GM18858 (cell line): Measurements from ENCODE around the gene FAH.
"Not testable (repeated sequence)": the region's sequence is repeated elsewhere in the genome, so short reads cannot be mapped to it uniquely, and the experiment has no call there.

Source experiments
- ATAC-seq: cut with Tn5 transposase; IDR thresholded peaks from one replicate; pipeline ENCODE4 v1.9.1; 2021; ENCODE audit not compliant: unreplicated experiment

FAH gene

GRCh38 chr15:80151148-80151547 is 1.7 kb upstream of the FAH start:
- no peak for ATAC-seq

- ATAC-seq: no peak
These were observed 1.2 kb upstream of the FAH start for GRCh38 chr15:80151576-80151975.

GRCh38 chr15:80152180-80152895 is 461 bp upstream of the FAH start:
- ATAC-seq: no peak

GRCh38 chr15:80153900-80154299 is 1.1 kb downstream of the FAH start:
- ATAC-seq: no peak

- no peak for ATAC-seq
These were observed 1.5 kb downstream of the FAH start for GRCh38 chr15:80154336-80154735.

GRCh38 chr15:80155001-80155377 is 2.2 kb downstream of the FAH start:
- no peak for ATAC-seq

GRCh38 chr15:80155378-80156175 is 2.8 kb downstream of the FAH start:
- ATAC-seq: not testable (repeated sequence)

GRCh38 chr15:80156176-80156720 is 3.4 kb downstream of the FAH start:
- ATAC-seq: no peak

- ATAC-seq: no peak
These were observed 4.4 kb downstream of the FAH start for GRCh38 chr15:80157215-80157614.

- no peak for ATAC-seq
These were observed 6.5 kb downstream of the FAH start for GRCh38 chr15:80159301-80159700.

- no peak for ATAC-seq
These were observed 7.2 kb downstream of the FAH start for GRCh38 chr15:80159811-80160569.

- ATAC-seq: no peak
These were observed 7.9 kb downstream of the FAH start for GRCh38 chr15:80160570-80161156.

- ATAC-seq: no peak
These were observed 8.7 kb downstream of the FAH start for GRCh38 chr15:80161468-80162016.

GRCh38 chr15:80162059-80162554 is 9.3 kb downstream of the FAH start:
- no peak for ATAC-seq

- no peak for ATAC-seq
These were observed 10.4 kb downstream of the FAH start for GRCh38 chr15:80163217-80163616.

GRCh38 chr15:80163897-80164296 is 11.1 kb downstream of the FAH start:
- no peak for ATAC-seq

- no peak for ATAC-seq
These were observed 15.1 kb downstream of the FAH start for GRCh38 chr15:80167936-80168335.

- ATAC-seq: no peak
These were observed 15.6 kb downstream of the FAH start for GRCh38 chr15:80168421-80168820.

- ATAC-seq: no peak
These were observed 17.1 kb downstream of the FAH start for GRCh38 chr15:80169768-80170357.

- ATAC-seq: no peak
These were observed 17.8 kb downstream of the FAH start for GRCh38 chr15:80170596-80170995.
